HG03139 (cell line): ENCODE measurements around the gene FOXP1.

Experiments
- ATAC-seq: cut with Tn5 transposase; IDR thresholded peaks from one replicate; pipeline ENCODE4 v1.9.1; 2021; ENCODE audit not compliant: unreplicated experiment

FOXP1 gene

DNA sequence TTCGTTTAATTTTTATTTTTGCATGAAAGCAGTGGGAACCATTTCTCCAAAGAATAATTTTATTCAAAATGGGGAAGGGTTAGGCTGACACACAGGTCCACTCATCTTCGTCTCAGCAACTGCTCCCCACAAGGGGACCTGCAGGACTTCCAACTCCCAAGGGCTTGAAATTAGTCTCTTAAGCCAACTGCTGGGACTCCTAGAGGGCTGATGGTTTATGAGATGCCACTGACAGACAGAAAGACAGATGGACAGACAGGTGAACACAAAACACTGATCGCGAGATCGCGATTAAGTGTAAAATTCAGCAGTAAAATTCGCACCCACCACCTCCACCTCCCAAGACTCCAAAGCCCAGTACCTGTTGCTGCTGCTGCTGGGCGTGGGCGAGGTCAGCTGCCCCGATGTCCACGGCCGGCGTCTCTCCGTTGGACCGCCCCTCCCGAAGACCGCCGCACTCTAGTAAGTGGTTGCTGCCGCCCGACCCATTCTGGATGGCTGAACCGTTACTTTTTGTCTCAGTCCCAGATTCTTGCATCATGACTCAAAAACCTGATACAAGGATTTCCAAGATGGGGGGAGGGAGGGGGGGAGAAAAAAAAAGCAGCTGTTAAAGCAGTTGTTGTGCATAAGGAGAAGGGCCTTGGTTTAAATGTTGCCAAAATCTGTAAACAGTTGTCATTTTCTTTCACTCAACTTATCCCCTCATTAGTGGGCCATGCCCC, 385.5 kb downstream of the FOXP1 start:
- ATAC-seq = no peak

DNA sequence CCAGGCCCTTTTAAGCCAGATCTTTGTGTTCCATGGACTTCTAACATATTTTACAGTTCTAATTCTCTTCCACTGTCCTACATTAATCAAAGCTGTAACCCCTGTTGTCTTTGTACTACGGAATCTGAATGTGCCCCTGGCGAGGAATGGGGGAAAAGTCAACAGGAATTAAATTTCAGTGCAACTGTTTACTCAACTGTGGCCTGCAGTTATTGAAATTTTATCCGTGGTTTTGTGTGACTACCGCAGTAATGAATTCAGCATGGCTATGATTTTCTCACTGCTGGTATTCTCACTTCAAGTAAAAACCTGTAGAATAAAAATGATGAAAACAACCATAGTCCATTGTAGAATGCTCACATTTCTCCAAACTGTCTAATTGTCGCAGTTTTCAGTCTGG, 388.0 kb downstream of the FOXP1 start:
- no peak for ATAC-seq

DNA sequence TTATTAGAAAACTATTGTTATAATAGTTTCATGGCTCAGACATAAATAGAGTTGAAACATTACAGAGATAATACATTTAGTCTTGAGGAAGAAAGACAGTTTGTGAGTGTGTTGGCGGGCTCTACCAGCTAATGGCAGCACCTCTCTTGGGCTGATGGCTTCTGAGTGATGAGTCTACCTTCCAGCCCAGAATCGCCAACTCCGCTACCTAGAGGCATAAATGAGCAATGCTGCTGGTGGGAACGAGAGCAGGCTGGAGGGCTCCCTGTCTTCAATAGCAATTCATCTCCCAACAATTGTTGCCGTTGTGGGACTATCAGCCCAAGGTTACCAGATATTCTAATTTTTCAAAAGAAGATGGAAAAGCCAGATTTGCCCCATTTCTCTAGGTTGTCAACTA, 388.7 kb downstream of the FOXP1 start:
- ATAC-seq = no peak

DNA sequence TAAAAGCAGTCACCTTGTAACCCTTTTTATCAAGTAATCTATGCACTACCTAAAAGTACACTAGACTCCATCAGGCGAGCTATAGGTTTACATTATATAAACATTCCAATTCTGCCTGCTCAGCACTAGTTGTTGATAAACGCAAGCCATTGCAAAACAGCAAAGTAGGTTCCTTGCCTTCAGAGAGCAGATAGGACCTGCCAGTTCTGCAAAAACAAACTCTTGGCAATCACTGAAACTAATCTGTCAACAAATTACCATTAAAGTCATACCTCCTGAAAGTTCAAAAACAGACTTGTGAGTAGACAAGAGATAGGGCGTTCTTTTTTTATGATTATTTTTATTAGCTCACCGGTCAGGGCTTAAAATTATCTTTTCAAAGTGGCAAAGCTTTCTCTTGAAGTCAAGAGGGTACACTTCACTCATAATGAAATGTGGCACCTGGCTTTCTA, 392.5 kb downstream of the FOXP1 start:
- no peak for ATAC-seq

DNA sequence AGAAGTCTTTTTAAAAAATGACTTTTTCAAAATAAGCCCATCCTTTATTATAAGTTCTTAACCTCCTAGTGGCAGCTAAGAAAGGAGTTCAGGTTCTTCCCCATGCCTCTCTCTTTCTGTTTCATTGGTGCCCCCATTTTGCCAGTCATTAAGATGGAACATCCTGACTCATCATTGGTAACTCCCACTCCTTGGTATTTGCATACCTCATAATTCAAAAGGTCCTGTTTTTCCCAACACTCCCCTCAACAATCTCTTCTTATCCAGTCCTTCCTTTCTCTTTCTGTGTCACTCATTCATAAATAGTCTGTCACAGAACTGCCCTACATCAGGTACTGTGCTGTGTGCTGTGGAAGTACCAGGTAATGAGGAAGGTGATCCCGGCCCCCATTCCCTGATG, 394.0 kb downstream of the FOXP1 start:
- no peak for ATAC-seq

DNA sequence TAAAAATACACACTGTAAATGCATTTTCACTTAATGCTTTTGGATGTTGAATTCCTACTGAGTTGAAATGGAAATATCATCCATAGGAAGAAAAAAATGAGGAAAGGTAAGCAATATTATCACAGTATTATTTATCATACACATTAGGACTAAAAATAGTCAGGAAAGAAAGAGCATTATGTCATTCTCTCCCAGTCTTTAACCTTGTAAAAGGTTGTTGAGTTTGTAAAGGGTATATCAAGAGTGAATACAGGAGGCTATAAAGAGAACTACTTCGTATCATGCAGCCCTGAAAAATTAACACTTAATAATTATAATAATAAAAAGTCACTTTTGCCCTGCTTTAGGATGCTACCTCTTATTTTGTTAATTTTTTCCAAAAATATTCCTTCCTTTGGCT, 395.8 kb downstream of the FOXP1 start:
- ATAC-seq = no peak

DNA sequence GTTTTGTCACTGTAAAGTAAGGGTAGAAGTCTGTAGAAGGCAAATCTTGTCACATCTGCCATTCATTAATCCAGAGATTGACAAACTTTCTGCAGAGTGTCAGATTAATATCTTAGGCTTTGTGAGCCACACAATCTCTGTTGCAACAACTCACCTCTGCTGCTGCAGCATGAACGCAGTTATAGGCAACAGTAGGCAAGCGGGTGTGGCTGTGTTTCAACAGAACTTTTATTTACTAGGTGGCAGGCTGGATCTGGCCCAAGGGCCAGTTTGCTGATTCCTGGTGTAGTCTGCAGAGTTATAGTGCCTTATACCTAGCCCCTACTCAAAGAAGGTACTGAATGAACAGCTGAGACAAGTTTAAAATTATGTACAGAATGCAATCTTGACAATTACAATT, 396.7 kb downstream of the FOXP1 start:
- ATAC-seq = no peak

DNA sequence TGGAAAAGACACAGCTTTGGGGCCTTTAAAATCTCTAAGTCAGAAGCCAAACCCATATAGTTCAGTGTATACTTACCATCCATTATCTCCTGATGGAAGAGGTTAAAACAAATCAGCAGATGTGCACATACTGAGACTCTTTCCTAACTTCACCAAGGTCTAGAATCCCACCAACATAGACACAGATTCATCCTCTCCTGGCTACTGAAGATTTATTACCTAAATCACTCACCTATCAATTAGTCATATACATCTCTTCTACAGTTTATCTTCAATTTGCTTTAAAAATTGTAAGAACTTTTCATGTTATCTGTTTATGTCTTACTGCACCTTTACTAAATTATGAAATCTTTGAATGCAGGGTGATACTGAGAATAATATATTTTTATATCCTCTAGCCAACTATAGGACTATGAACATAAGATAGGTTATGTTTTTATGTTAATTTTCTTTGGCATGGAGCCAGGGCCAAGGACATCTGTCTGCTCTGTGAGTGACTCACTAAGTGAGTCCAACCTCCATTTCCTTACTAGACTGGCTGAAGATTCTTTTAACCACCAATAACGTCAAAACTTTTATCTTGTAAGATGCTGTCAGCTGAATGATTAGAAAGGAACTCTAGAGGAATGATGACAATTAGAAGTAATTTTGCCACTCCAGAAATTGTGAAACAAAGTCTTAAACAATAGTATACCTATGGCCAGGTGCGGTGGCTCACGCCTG, 397.6 kb downstream of the FOXP1 start:
- no peak for ATAC-seq

DNA sequence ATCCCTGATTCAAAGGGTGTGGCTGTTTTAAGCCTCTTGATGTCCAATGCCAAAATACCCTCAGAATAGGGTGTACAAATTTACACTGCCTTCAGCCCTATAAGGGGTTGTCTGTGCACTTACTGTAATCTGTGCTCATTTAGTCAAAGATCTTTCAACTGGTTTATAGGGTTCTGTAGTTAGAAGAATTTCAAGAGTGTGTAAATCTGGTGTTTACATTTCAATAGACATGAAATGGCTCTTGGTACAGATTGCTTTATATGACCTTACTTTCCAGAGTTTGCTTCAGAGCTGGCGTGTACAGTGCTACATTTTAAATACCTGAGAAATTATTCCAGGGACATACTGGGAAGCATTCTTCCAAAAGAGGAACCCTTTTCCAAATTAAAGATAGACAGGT, 399.3 kb downstream of the FOXP1 start:
- ATAC-seq = no peak

DNA sequence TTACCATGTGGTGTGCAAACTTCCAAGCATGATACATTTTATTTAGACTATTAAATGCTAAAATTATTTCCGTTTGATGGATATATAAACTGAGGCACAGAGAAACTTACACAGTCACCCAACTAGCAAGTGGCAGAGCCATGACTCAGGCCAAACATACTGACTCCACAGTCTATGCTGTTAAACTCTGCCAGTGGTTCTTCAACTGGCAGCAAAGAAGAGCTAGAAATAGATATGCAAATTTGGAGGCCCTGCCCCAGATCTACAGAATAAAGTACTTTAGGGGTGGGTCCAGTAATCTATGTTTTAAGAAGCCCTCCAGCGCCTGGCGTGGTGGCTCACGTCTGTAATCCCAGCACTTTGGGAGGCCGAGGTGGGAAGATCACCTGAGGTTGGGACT, 400.0 kb downstream of the FOXP1 start:
- no peak for ATAC-seq

DNA sequence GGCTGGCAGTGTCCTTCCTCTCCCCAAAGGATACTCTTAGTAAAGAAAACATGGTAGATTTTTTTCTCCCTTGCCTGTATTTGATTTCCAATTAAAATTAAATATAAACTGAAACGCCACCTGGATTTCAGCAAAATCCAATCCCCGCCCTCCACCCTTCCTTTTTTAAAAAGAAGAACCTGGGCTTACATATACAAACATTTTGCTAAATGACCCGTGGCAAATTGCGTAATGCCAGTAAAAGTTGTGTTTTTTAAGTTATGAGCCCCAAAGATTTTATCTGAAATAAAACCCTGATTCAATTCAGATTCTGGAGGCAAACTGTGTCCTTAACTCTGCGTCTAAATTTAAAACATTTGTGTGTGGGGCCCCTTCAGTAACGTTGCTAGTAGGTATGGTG, 403.0 kb downstream of the FOXP1 start:
- no peak for ATAC-seq

DNA sequence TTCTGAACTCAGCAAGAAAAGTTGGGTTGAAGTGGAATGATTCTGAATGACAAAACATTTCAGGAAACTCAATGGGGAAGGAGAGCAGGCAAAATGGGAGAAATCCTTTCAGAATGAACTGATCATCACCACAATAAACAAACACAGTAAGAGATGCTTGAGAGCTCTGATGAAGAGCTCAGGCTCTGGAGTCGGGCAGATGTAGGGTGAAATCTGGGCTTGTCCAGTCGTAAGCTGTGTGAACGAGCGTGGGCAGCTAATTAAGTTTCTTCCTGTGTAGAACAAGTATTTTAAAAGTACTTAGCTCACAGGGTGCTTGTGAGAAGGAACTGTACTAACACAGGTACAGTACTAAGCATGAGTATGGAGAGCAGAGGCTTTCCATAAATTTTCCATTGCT, 406.2 kb downstream of the FOXP1 start:
- ATAC-seq = no peak

DNA sequence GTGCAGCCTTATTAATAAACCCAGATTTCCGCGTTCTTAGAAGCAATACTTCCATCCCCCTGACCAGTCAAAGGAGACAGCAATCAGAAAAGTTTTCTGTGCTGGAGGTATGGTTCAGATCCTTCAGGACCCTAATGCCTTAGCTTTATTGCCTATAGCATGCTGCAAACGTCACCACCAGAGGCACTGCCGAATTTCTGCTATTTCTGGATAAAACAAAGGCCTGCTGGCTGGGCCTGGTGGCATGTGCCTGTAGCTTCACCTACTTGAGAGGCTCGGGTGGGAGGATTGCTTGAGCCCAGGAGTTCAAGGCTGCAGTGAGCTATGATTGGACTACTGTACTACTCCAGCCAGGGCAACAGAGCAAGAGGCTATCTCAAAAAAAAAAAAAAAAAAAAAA, 407.2 kb downstream of the FOXP1 start:
- ATAC-seq = no peak

DNA sequence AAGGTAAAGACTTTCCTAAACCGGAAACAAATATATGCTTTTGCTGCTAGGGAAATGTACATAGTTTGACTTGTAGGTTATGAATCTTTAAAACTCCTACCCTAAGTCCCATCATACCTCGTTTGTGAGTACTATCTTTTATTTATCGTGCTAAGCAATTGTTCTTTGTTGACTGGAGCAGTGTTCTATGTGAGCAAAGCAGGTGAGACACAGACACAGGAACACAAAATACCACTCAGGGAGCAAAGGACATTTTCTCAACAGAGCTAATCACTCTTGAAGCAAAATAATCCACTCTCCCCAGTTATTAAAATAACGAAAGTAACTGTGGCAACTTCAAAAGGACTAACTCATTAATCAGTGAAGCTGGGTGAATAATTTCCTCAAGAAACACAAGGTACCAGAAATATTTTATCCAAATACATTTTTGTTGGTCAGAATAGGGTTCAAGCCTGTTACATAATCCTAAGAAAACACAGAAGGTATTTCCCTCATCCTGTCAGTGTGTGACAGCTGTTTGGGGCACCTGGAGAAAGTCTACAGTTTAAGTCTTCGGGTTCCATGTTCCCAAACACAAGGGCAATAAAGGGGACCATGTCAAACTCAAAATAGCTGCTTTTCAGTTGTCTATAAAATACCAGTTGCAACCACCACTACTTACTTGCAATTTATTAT, 407.7 kb downstream of the FOXP1 start:
- ATAC-seq = no peak

DNA sequence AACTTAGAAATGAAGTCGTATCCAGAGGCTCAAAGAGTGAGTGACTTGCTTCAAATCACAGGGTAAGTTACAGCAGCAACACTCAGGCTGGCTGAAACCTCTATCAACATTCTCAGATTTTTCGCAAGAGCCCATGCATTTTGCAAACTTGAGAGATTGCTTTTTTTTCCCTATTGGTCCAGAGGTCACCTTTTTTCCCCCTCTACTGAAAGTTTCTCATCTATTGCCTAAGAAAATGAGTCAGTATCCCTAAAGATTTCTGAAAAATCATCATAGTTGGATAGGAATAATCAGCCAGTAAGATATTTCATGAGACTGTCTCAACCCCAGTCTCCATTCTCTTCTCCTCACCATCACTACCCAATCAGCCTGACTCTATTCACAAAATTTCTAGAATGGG, 410.6 kb downstream of the FOXP1 start:
- no peak for ATAC-seq

DNA sequence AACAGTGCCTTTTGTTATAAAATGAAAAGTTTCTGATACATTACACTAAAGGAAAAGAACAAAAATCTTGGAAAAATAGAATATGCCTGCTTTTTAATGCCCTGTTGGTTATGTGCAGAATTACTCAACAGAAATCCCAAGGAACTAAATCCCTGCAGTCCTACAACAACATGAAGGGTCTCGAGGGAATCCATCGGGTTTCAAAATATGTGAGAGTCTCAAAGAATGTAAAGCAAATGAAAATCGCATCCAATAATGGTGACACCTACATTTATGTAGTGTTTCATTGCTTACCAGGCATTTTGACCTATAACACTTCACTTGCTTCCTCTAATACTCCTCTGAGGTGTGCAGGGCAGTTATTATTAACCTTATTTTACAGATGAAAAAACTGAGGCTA, 411.3 kb downstream of the FOXP1 start:
- no peak for ATAC-seq

DNA sequence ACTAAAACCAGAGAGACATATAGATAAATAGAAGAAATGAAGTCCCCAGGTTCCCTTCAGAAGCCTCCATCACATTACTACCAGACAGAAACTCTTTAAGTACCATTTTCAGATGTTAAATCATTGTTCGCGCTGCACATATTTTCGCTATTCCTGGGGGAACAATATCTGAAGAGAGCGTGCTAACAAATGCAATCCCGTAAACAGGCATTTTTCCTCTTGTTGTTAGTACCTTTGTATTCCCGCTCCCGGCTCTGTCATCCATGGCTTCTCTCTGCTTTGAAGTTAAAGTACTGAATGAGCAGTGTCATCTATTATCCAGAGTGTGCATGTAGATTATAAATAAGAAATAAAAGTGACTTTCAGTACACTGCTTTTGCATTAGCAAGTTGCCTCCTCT, 412.3 kb downstream of the FOXP1 start:
- ATAC-seq = no peak

DNA sequence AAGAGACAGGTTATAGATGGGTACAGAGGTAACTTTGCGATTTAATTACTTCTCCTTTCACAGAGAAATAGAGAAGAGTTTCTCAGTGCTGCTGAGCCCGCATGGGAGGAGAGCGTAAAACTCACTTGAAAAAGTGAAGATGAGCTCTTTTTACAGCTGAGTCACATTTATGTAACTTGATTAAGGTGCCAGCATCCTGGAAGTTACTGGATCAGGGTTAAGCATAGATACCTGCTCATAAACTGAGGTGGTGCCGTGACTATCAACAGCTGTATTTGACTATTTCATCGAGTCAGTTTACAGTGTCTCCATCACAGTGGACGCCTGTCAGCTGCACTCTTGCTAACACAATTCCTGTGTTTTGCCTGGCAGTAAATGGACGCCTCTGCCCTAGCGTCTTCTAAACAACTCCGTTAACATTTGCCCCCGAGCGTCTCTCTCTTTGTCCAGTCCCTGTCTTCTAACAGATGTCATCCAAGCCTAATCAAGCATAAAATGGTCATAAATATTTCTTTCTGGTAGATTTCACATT, 414.6 kb downstream of the FOXP1 start:
- no peak for ATAC-seq

DNA sequence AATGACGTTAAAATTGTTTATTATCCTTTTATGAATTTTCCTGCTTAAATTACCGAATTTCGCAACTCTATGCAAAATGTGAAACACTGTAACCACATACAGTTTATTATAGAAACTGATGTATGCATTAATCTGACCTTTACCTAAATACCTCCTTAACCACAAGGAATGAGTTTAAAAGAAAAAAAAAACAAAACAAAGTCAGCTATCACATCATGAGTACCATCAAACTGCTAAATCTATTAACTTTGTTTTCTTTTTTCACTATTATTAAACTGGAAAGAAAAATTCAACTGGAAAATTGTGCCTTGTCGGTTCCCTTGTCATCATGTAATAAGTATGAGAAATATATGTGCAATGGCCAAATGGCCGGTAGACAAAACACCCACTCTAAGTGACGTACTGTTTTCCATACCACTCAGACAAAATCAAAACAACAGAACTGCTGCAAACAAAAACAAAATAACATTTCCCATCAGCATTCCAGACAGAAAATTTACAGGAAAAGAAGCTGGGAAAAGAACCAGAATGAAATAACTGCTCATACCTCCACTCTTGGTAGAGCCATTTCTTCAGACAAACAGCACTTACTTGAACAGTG, 415.3 kb downstream of the FOXP1 start:
- ATAC-seq = no peak

DNA sequence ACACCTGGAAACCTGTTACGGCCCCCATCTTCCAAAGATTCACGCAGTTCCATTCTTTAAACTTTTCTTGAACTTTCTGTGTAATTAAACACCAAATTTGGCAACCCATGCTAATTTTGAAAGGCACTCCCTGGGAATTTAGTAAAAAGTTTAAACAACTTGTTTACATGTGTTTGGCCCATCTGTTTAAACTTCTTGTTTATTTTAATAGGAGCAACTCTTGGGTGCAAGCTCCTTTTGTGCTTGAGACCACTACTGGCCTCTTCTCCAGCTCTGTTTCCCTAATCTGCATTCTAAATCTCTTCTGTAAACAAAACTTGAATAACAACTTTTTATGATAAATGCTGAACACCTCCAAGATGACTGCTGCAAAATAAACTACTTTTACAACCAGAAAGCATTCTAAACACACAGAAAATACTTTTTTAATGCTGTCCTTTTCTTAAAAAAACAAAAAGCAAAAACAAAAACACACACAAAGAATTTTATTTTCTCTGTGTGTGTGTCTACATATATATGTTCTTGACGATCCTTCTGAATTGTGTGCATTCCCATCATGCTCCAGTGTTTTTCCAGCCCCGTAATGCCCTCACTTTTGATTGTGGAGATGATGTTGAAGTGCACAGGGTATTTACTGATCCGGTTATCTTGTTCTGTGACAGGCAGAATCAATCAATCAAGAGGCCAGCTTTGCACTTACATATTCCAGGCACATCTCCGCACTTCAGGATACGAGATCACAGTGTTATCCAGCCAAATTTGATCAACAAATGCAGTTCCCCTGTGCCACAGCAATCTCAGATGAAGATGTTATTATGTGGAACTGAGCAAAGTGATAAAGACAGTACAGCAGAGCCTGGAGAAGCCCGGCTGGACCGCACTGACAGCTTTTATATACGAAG, 416.9 kb downstream of the FOXP1 start:
- no peak for ATAC-seq

DNA sequence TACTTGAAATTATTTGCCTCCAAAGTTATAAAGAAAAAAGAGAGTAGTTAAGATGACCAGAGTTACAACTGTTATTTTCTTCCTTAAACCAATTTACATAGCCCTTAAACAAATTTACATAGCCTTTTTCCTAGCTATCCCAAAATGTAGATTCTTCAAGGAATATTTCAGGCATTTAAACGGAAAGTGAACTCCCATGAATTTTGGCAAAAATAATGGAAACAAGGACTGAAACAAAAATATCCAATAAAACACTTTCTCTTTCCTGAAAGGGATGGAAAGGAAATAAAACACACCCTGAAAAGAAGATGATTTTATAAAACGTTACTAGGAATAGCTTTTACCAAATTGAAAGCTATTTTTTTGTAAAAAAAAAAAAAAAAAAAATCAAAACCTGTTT, 418.6 kb downstream of the FOXP1 start:
- ATAC-seq = no peak
